Parathyroid adenoma (tissue), 2 donors: Measurements from ENCODE around the gene IMMP1L.

Source experiments
- H2AFZ ChIP-seq: fragments of 300-600 bp; sonication (generic); one replicate; pipeline ENCODE4 v1.7.0; 2017; ENCODE audit warnings: antibody characterized with exemption, mild to moderate bottlenecking
- H3K27ac ChIP-seq: fragments of 300-600 bp; sonication (generic); one replicate; pipeline ENCODE4 v1.7.0; 2017
- H3K27me3 ChIP-seq: fragments of 300-600 bp; sonication (generic); one replicate; pipeline ENCODE4 v1.7.0; 2017; ENCODE audit warnings: low read length; ENCODE audit not compliant: control insufficient read depth, insufficient read depth
- H3K36me3 ChIP-seq: fragments of 300-600 bp; sonication (generic); one replicate; pipeline ENCODE4 v1.7.0; 2017; ENCODE audit warnings: low read length; ENCODE audit not compliant: control insufficient read depth, insufficient read depth
- H3K4me1 ChIP-seq: fragments of 300-600 bp; sonication (generic); one replicate; pipeline ENCODE4 v1.7.0; 2017; ENCODE audit warnings: control low read depth
- H3K4me2 ChIP-seq: fragments of 300-600 bp; sonication (generic); one replicate; pipeline ENCODE4 v1.7.0; 2017; ENCODE audit warnings: low read length
- H3K4me3 ChIP-seq: fragments of 300-600 bp; sonication (generic); one replicate; pipeline ENCODE4 v1.7.0; 2017; ENCODE audit warnings: low read depth, low read length
- H3K79me2 ChIP-seq: fragments of 300-600 bp; sonication (generic); one replicate; pipeline ENCODE4 v1.7.0; 2017; ENCODE audit warnings: control low read depth
- H3K9ac ChIP-seq: fragments of 300-600 bp; sonication (generic); one replicate; pipeline ENCODE4 v1.7.0; 2017; ENCODE audit warnings: mild to moderate bottlenecking
- H3K9me3 ChIP-seq: fragments of 300-600 bp; sonication (generic); one replicate; pipeline ENCODE4 v1.7.0; 2017; ENCODE audit warnings: low read length; ENCODE audit not compliant: control insufficient read depth
- CTCF ChIP-seq: fragments of 300-600 bp; sonication (generic); IDR thresholded peaks from one replicate; pipeline ENCODE4 v1.7.0; 2017; ENCODE audit warnings: antibody characterized with exemption, mild to moderate bottlenecking
- donor health status: primary hyperparathyroidism.

IMMP1L gene

GRCh38 chr11:31509429-31510345 lies at the start of gene IMMP1L, which contains the start of gene ELP4:
Gene IMMP1L (minus strand): TSS chr11:31509622. CDS start chr11:31463276, 46,346 bp downstream.
Gene ELP4 (plus strand): TSS chr11:31509767. CDS start chr11:31509785, 18 bp downstream.
- no peaks in the 10 kb centered on the region for H3K27me3 ChIP-seq
- peaks cover 7% of the 10 kb centered on the region for H3K79me2 ChIP-seq
- peak within 1 kb of the TSS; percentile 60 for H3K27ac ChIP-seq
- H3K9ac ChIP-seq, result no peak within 1 kb of the TSS
- TF ChIP-seq CTCF, result no peak
- peak within 1 kb of the TSS; percentile 95 for H3K4me3 ChIP-seq
- no peaks in the 10 kb centered on the region for H3K36me3 ChIP-seq
- H3K9me3 ChIP-seq, result no peaks in the 10 kb centered on the region
- peak within 1 kb of the TSS; percentile 87 for H2AFZ ChIP-seq
- H3K4me1 ChIP-seq, result peaks cover 2% of the 10 kb centered on the region
- H3K4me2 ChIP-seq, result peak within 1 kb of the TSS; percentile 77

- Histone ChIP-seq H3K9me3 (no peaks in the 10 kb centered on the region), H3K27ac (no peak overlapping the region), H3K36me3 (no peaks in the 10 kb centered on the region), H2AFZ (no peak overlapping the region), H3K27me3 (no peaks in the 10 kb centered on the region), H3K79me2 (no peaks in the 10 kb centered on the region), H3K4me1 (no peaks in the 10 kb centered on the region), H3K4me3 (no peak overlapping the region), H3K9ac (no peak overlapping the region), H3K4me2 (no peak overlapping the region)
- no peak for TF ChIP-seq CTCF
Observed at GRCh38 chr11:31558001-31558400, 48.6 kb upstream of the IMMP1L start.

GRCh38 chr11:31555938-31556337 lies 46.5 kb upstream of the IMMP1L start:
- no peaks in the 10 kb centered on the region for H3K79me2 ChIP-seq
- no peak overlapping the region for H3K27ac ChIP-seq
- no peak overlapping the region for H3K4me3 ChIP-seq
- TF ChIP-seq CTCF, result no peak
- H3K9ac ChIP-seq, result no peak overlapping the region
- H3K27me3 ChIP-seq, result no peaks in the 10 kb centered on the region
- H3K4me2 ChIP-seq, result no peak overlapping the region
- no peaks in the 10 kb centered on the region for H3K9me3 ChIP-seq
- H3K4me1 ChIP-seq, result no peaks in the 10 kb centered on the region
- no peak overlapping the region for H2AFZ ChIP-seq
- H3K36me3 ChIP-seq, result no peaks in the 10 kb centered on the region

GRCh38 chr11:31542862-31543261 lies 33.4 kb upstream of the IMMP1L start:
- no peak overlapping the region for H3K9ac ChIP-seq
- no peak overlapping the region for H3K4me2 ChIP-seq
- H3K79me2 ChIP-seq, result no peaks in the 10 kb centered on the region
- no peaks in the 10 kb centered on the region for H3K36me3 ChIP-seq
- TF ChIP-seq CTCF, result no peak
- H3K9me3 ChIP-seq, result no peaks in the 10 kb centered on the region
- H3K27me3 ChIP-seq, result no peaks in the 10 kb centered on the region
- H2AFZ ChIP-seq, result no peak overlapping the region
- H3K4me1 ChIP-seq, result no peaks in the 10 kb centered on the region
- no peak overlapping the region for H3K27ac ChIP-seq
- no peak overlapping the region for H3K4me3 ChIP-seq
